NT2/D1 (cell line): Measurements from ENCODE around the gene LDB3.

Source experiments
- SUZ12 ChIP-seq: IDR thresholded peaks from 2 replicates; pipeline ENCODE4 v1.6.1; 2011; ENCODE audit not compliant: insufficient read length, insufficient read depth; ENCODE audit errors: extremely low read depth
- YY1 ChIP-seq: IDR thresholded peaks from 2 replicates; pipeline ENCODE4 v1.6.1; 2011; ENCODE audit not compliant: insufficient read length, insufficient read depth
- ZNF274 ChIP-seq: IDR thresholded peaks from 2 replicates; pipeline ENCODE4 v1.6.1; 2011; ENCODE audit warnings: mild to moderate bottlenecking, low read depth, low read length

DNA sequence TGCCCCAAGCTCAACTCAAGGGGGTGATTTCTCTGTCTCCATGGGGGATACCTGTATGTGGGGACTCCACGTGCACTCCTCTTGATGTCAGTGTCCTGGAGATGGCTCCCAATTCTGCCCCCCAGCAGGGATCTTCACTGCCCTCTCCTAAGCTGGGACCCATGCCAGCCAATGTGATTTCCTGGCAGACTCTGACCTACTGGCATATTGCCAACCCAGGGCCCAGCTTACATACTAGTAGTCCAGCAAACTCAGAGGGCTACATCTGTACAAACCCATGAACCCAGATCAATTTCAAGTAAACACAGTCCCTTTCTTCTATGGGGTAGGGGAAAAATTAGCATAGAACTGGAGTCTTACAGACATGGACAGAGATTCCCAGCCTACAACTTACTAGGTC is 61.9 kb downstream of the LDB3 start:
- TF ChIP-seq ZNF274 = no peak
- TF ChIP-seq YY1 = no peak
- no peak for TF ChIP-seq SUZ12
